Fibroblast of skin of left biceps (primary cell): ENCODE measurements around the gene TNIK.

Experiments used
- DNase-seq, 2 experiments: peaks; one replicate each; pipeline ENCODE4 v3.0.0-alpha.2; 2013; ENCODE audit warnings: low read depth in 2 of 2

The TNIK gene

GRCh38 chr3:171090321-171090720 is 369.9 kb downstream of the TNIK start:
- no peak for DNase-seq

GRCh38 chr3:171088964-171089754 is 371.0 kb downstream of the TNIK start:
- peak; percentile 91 to 92 for DNase-seq

GRCh38 chr3:171088496-171088895 is 371.7 kb downstream of the TNIK start:
- DNase-seq: no peak

- no peak for DNase-seq
Measured at GRCh38 chr3:171086914-171087313, 373.3 kb downstream of the TNIK start.

- no peak for DNase-seq
Measured at GRCh38 chr3:171077261-171077660, 382.9 kb downstream of the TNIK start.

- DNase-seq: no peak
Measured at GRCh38 chr3:171072432-171072831, 387.8 kb downstream of the TNIK start.

GRCh38 chr3:171068658-171069057 is 391.5 kb downstream of the TNIK start:
- no peak for DNase-seq

- no peak for DNase-seq
Measured at GRCh38 chr3:171066206-171066605, 394.0 kb downstream of the TNIK start.

GRCh38 chr3:171065732-171066131 is 394.5 kb downstream of the TNIK start:
- DNase-seq: no peak

GRCh38 chr3:171064461-171064860 is 395.7 kb downstream of the TNIK start:
- no peak for DNase-seq

GRCh38 chr3:171061749-171062148 is 398.5 kb downstream of the TNIK start:
- no peak for DNase-seq

- DNase-seq: no peak
Measured at GRCh38 chr3:171059978-171060377, 400.2 kb downstream of the TNIK start.

- DNase-seq: no peak
Measured at GRCh38 chr3:171058873-171059603, 401.2 kb downstream of the TNIK start.

- peak in 1 of 2 experiments; percentile 8 for DNase-seq
Measured at GRCh38 chr3:171058058-171058457, 402.1 kb downstream of the TNIK start.

- DNase-seq: no peak
Measured at GRCh38 chr3:171057072-171057471, 403.1 kb downstream of the TNIK start.

- DNase-seq: no peak
Measured at GRCh38 chr3:171056528-171056927, 403.7 kb downstream of the TNIK start.

GRCh38 chr3:171055336-171056178 is 404.6 kb downstream of the TNIK start:
- DNase-seq: peak in 1 of 2 experiments; percentile 10

GRCh38 chr3:171054921-171055320 is 405.3 kb downstream of the TNIK start:
- DNase-seq: no peak

- DNase-seq: no peak
Measured at GRCh38 chr3:171054231-171054630, 406.0 kb downstream of the TNIK start.

- peak in 1 of 2 experiments; percentile 28 for DNase-seq
Measured at GRCh38 chr3:171049861-171050444, 410.3 kb downstream of the TNIK start.

GRCh38 chr3:171046760-171047159 is 413.4 kb downstream of the TNIK start:
- DNase-seq: no peak
